Esophagus squamous epithelium (tissue), 4 donors: ENCODE measurements around the gene EVPL.

Experiments used
- POLR2A ChIP-seq, 4 donors: fragments of 450-650 bp; IDR thresholded peaks; one replicate each; pipeline ENCODE4 v1.6.1; 2017; ENCODE audit warnings: antibody characterized with exemption in 4 of 4, mild to moderate bottlenecking in 4 of 4, moderate library complexity in 3 of 4
- TF ChIP-seq, protein P1 (sequence below), 6 experiments: fragments of 450-650 bp in 4 of 6; fragments of 200-600 bp in 2 of 6; sonication (generic) in 2 of 6; IDR thresholded peaks; one replicate each; pipeline ENCODE4 v1.5.1; 2016 to 2019; ENCODE audit warnings: antibody characterized with exemption in 6 of 6, mild to moderate bottlenecking in 4 of 6, moderate library complexity in 4 of 6

DNA sequence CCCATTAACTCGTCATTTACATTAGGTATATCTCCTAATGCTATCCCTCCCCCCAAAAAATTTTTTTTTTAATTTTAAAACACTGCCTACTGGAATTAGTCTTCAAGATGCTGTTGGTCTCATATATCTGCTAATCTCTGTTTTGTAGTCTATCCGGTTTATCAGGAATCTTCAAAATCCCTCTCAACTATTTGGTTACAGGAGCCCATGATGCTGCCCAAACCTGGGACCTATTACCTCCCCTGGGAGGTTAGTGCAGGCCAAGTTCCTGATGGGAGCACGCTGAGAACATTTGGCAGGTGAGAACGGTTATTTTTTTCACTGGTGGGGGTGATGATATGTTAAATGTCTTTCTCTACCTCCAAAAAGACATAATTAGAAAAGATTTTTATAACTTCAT, 41.1 kb downstream of the EVPL start:
- TF ChIP-seq, protein P1, sequence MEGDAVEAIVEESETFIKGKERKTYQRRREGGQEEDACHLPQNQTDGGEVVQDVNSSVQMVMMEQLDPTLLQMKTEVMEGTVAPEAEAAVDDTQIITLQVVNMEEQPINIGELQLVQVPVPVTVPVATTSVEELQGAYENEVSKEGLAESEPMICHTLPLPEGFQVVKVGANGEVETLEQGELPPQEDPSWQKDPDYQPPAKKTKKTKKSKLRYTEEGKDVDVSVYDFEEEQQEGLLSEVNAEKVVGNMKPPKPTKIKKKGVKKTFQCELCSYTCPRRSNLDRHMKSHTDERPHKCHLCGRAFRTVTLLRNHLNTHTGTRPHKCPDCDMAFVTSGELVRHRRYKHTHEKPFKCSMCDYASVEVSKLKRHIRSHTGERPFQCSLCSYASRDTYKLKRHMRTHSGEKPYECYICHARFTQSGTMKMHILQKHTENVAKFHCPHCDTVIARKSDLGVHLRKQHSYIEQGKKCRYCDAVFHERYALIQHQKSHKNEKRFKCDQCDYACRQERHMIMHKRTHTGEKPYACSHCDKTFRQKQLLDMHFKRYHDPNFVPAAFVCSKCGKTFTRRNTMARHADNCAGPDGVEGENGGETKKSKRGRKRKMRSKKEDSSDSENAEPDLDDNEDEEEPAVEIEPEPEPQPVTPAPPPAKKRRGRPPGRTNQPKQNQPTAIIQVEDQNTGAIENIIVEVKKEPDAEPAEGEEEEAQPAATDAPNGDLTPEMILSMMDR (IDR thresholded peaks at IDR 0.05), result no peak
- TF ChIP-seq POLR2A (IDR thresholded peaks at IDR 0.05), result no peak
